Pancreas (tissue), 10 donors: ENCODE measurements around the gene OPN1SW. TPM values are rescaled to one million over a fixed set of nuclear protein-coding genes. Genes with fewer than 3 reads are reported as not detected.
A peak's percentile ranks its signal among the peaks of the same experiment; 100 is the strongest.

ENCODE experiments used
- ATAC-seq, 4 donors: fragments of 200-7000 bp; cut with Tn5 transposase; one replicate each; pipeline versions ENCODE4 v1.8.0 to v1.9.1; 2020; ENCODE audit warnings: mild to moderate bottlenecking in 4 of 4, moderate library complexity in 4 of 4
- DNase-seq, 6 donors: peaks; one replicate each; pipeline ENCODE4 v3.0.0-alpha.2; 2020
- FAIRE-seq: peaks from 2 replicates; lab custom pipeline; 2012; peaks lifted over from hg19 to GRCh38; lab: Jason Lieb, UNC
- H3K27ac ChIP-seq, 4 donors: fragments of 200-600 bp; sonication (generic); 1 replicate in 3 of 4; 2 replicates in 1 of 4; pipeline versions ENCODE4 v1.5.0 to v1.8.0; 2020
- H3K27me3 ChIP-seq, 4 donors: fragments of 200-600 bp; one replicate each; pipeline ENCODE4 v1.8.0; 2021
- H3K36me3 ChIP-seq, 3 donors: fragments of 200-600 bp; sonication (generic) in 1 of 3; one replicate each; pipeline versions ENCODE4 v1.5.0 to v1.8.0; 2020 to 2021
- H3K4me1 ChIP-seq, 3 donors: fragments of 200-600 bp; one replicate each; pipeline ENCODE4 v1.8.0; 2021
- H3K4me3 ChIP-seq, 4 donors: fragments of 200-600 bp; sonication (generic) in 2 of 4; one replicate each; pipeline versions ENCODE4 v1.5.0 to v1.8.0; 2020 to 2021
- H3K9me3 ChIP-seq, 4 donors: fragments of 200-600 bp; one replicate each; pipeline ENCODE4 v1.8.0; 2021
- CTCF ChIP-seq, 4 donors: fragments of 200-600 bp; sonication (generic) in 3 of 4; IDR thresholded peaks; one replicate each; pipeline versions ENCODE4 v1.5.0 to v1.8.0; 2021; ENCODE audit warnings: antibody characterized with exemption in 4 of 4
- WGBS, 2 donors: extraction: QIAGEN DNeasy Blood & Tissue Kit; methylation state at CpG; one replicate each; pipeline ENCODE4 v1.1.7; 2013; 5-methylcytosine and 5-hydroxymethylcytosine counted together
- intact Hi-C, 3 donors: fragments of 100-400 bp; cut with DNase I; formaldehyde crosslinking; loops; one replicate each; pipeline versions ENCODE4 v1.11.1 to v1.14.2; 2022
- polyA plus RNA-seq, 2 donors: library from polyadenylated mRNA; stranded (reverse); fragments of 200-250 nt; gene quantifications; one replicate each; pipeline ENCODE4 v1.2.3, GENCODE V29; 2013
- total RNA-seq, 6 donors: library from RNA; stranded (reverse); fragmentation: NEBNext Ultra II Directional in 4 of 6; extraction: Animal tissue kit (Norgen Biotek cat#: 25700) in 4 of 6; gene quantifications; one replicate each; pipeline versions ENCODE4 v1.2.1 to v1.2.4, GENCODE V29; 2021 to 2023
- donor health status: healthy with polysubstance abuse.
- donor health status: DM: no; HTN: no; CAD: no; lungs with moderate emphysema.
- donor health status: DM: no; HTN: no; CAD: no.
- donor health status: control.
- donor health status: control.
- donor health status: Bipolar disorder and iron deficiency.
- donor health status: DM: yes; HTN: yes; CAD: no.
- donor health status: DM: no; HTN: no; CAD: no.
- donor health status: DM: no; HTN: no; CAD: no.
- donor health status: DM: yes; HTN: yes; CAD: no.

OPN1SW gene
- total and polyA plus RNA-seq, 8 donors = not detected

DNA sequence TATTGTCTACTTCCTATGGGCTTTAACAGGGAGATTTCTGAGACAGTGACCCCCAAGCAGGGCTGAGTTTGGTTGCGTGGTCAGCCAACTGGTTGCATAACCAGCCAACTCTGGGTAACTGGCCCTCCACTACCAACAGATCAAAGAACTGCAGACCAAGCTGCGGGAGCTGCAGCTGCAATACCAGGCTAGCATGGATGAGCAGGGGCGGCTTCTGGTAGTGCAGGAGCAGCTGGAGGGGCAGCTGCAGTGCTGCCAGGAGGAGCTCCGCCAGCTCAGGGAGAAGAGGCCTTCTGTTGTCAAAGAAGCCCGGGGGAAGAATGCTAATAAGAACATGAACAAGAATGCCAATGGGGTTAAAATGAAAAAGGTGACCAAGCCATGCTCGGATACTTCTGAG is 38.9 kb upstream of the OPN1SW start:
- intact Hi-C loops = no loop called here
- FAIRE-seq = no peak
- no peak overlapping the region for H3K27ac ChIP-seq
- H3K27me3 ChIP-seq = no peaks in the 10 kb centered on the region
- ATAC-seq = no peak
- DNase-seq = no peak
- H3K36me3 ChIP-seq = no peaks in the 10 kb centered on the region
- 71% methylated on average over 6 of the region's 6 CpGs for WGBS, 2 donors
- no peak overlapping the region for H3K4me3 ChIP-seq
- no peak for TF ChIP-seq CTCF (IDR thresholded peaks at IDR 0.05)
- H3K4me1 ChIP-seq = peaks cover 0 to 3% (median 0%) of the 10 kb centered on the region in 3 donors
- H3K9me3 ChIP-seq = no peaks in the 10 kb centered on the region

DNA sequence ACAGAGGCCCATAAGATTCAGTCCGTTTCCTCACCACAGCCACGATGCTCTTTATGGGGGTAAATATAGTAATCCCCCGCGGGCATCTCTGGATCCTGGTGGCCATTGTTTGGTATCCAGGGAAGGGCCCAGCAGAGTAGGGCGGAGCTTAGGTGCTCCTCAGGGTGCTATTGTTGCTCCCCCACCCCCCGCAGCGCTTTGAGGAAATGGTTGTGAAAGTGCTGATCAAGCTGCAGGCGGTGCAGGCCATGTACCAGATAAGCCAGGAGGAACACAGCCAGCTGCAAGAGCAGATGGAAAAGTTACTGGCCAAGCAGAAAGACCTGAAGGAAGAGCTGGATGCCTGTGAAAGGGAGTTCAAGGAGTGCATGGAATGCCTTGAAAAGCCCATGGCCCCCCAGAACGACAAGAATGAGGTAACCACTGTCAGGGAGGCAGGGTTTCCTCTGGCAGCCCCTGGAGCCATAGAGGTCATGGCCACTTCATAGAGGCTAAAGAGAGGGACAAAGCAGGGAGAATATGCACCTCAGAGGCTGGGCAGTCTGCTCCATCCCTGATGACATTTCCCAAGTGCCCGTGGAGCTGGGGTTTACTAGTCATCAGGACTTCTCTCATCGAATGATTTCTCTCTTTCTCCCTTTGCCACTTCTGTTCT is 37.0 kb upstream of the OPN1SW start:
- H3K4me1 ChIP-seq = peaks cover 0 to 3% (median 0%) of the 10 kb centered on the region in 3 donors
- DNase-seq (peak in 5 of 6 donors; percentile 46 to 63 (median 59)), ATAC-seq (peak; percentile 84 to 95 (median 92)), FAIRE-seq (no peak)
- no peak overlapping the region for H3K27ac ChIP-seq
- no peak overlapping the region for H3K4me3 ChIP-seq
- WGBS, 2 donors = 29 to 40% methylated on average over 11 of the region's 11 CpGs
- no peak for TF ChIP-seq CTCF (IDR thresholded peaks at IDR 0.05)
- H3K36me3 ChIP-seq = no peaks in the 10 kb centered on the region
- no peaks in the 10 kb centered on the region for H3K9me3 ChIP-seq
- no peaks in the 10 kb centered on the region for H3K27me3 ChIP-seq
- intact Hi-C loops = no loop called here

GRCh38 chr7:128811631-128812430 is 36.2 kb upstream of the OPN1SW start:
- no peaks in the 10 kb centered on the region for H3K36me3 ChIP-seq
- TF ChIP-seq CTCF (IDR thresholded peaks at IDR 0.05) = no peak
- DNase-seq (no peak), FAIRE-seq (no peak), ATAC-seq (peak in 1 of 4 donors; percentile 6)
- WGBS, 2 donors = 89 to 90% methylated on average over 11 of the region's 11 CpGs
- no peak overlapping the region for H3K27ac ChIP-seq
- no peaks in the 10 kb centered on the region for H3K9me3 ChIP-seq
- peaks cover 0 to 3% (median 0%) of the 10 kb centered on the region in 3 donors for H3K4me1 ChIP-seq
- intact Hi-C loops = no loop called here
- H3K4me3 ChIP-seq = no peak overlapping the region
- no peaks in the 10 kb centered on the region for H3K27me3 ChIP-seq

- Histone ChIP-seq H3K27ac (no peak overlapping the region), H3K27me3 (no peaks in the 10 kb centered on the region), H3K4me1 (peaks cover 0 to 3% (median 0%) of the 10 kb centered on the region in 3 donors), H3K36me3 (no peaks in the 10 kb centered on the region), H3K4me3 (no peak overlapping the region), H3K9me3 (no peaks in the 10 kb centered on the region)
- ATAC-seq = no peak
- 91 to 92% methylated on average over 3 of the region's 3 CpGs for WGBS, 2 donors
- TF ChIP-seq CTCF (IDR thresholded peaks at IDR 0.05) = no peak
- intact Hi-C loops = no loop called here
- DNase-seq = no peak
- FAIRE-seq = no peak
These were observed 35.4 kb upstream of the OPN1SW start for GRCh38 chr7:128810997-128811396.
